ENCODE data around the gene NECTIN2.

NECTIN2 gene

GRCh38 chr19:44807162-44807561 lies 38.9 kb upstream of the NECTIN2 start:
- H3K4me3 ChIP-seq (ENCODE audit: low read depth, low read length): no peak overlapping the region
- TF ChIP-seq CTCF (IDR thresholded peaks at IDR 0.05; ENCODE audit: low read depth, low read length): no peak

- TF ChIP-seq CTCF (IDR thresholded peaks at IDR 0.05; ENCODE audit: low read depth, low read length): peak; percentile 62
- H3K4me3 ChIP-seq (ENCODE audit: low read depth, low read length): no peak overlapping the region
These were observed 38.2 kb upstream of the NECTIN2 start for GRCh38 chr19:44807652-44808462.

GRCh38 chr19:44808463-44809371 lies 37.4 kb upstream of the NECTIN2 start, which contains the start of gene BCAM:
Gene BCAM, plus strand, starts transcription at chr19:44809103. Its CDS starts 22 bp downstream, at chr19:44809125.
- peak within 1 kb of the TSS; percentile 63 for H3K4me3 ChIP-seq (ENCODE audit: low read depth, low read length)
- TF ChIP-seq CTCF (IDR thresholded peaks at IDR 0.05; ENCODE audit: low read depth, low read length): no peak

GRCh38 chr19:44809577-44810233 lies 36.4 kb upstream of the NECTIN2 start:
- TF ChIP-seq CTCF (IDR thresholded peaks at IDR 0.05; ENCODE audit: low read depth, low read length): no peak
- H3K4me3 ChIP-seq (ENCODE audit: low read depth, low read length): peak overlapping the region; percentile 63

GRCh38 chr19:44810234-44811121 lies 35.6 kb upstream of the NECTIN2 start:
- TF ChIP-seq CTCF (IDR thresholded peaks at IDR 0.05; ENCODE audit: low read depth, low read length): no peak

GRCh38 chr19:44811122-44811419 lies 35.0 kb upstream of the NECTIN2 start:
- no peak overlapping the region for H3K4me3 ChIP-seq (ENCODE audit: low read depth, low read length)
- TF ChIP-seq CTCF (IDR thresholded peaks at IDR 0.05; ENCODE audit: low read depth, low read length): no peak

More at GRCh38 chr19:44810234-44811121, 35.6 kb upstream of the NECTIN2 start:
- no peak overlapping the region for H3K4me3 ChIP-seq (ENCODE audit: low read depth, low read length)
